Spleen (tissue), 7 donors: ENCODE measurements around the gene CMTM7.

Source experiments
- CTCF ChIP-seq, 11 experiments: fragments of 200-600 bp in 7 of 11; fragments of 450-650 bp in 4 of 11; sonication (generic) in 4 of 11; IDR thresholded peaks in 8 of 11; conservative IDR thresholded peaks in 3 of 11; 1 replicate in 7 of 11; 2 replicates in 4 of 11; pipeline versions ENCODE4 v1.4.0 to v1.8.0; 2016 to 2021; ENCODE audit warnings: antibody characterized with exemption in 11 of 11, inconsistent platforms in 4 of 11, mild to moderate bottlenecking in 1 of 11
- POLR2A ChIP-seq, 3 donors: fragments of 450-650 bp; IDR thresholded peaks; one replicate each; pipeline ENCODE4 v1.5.1; 2017; ENCODE audit warnings: antibody characterized with exemption in 3 of 3, mild to moderate bottlenecking in 1 of 3
- donor health status: DM: no; HTN: no; CAD: no; lungs with moderate emphysema.
- donor health status: DM: no; HTN: no; CAD: no.
- donor health status: DM: no; HTN: no; CAD: no.

DNA sequence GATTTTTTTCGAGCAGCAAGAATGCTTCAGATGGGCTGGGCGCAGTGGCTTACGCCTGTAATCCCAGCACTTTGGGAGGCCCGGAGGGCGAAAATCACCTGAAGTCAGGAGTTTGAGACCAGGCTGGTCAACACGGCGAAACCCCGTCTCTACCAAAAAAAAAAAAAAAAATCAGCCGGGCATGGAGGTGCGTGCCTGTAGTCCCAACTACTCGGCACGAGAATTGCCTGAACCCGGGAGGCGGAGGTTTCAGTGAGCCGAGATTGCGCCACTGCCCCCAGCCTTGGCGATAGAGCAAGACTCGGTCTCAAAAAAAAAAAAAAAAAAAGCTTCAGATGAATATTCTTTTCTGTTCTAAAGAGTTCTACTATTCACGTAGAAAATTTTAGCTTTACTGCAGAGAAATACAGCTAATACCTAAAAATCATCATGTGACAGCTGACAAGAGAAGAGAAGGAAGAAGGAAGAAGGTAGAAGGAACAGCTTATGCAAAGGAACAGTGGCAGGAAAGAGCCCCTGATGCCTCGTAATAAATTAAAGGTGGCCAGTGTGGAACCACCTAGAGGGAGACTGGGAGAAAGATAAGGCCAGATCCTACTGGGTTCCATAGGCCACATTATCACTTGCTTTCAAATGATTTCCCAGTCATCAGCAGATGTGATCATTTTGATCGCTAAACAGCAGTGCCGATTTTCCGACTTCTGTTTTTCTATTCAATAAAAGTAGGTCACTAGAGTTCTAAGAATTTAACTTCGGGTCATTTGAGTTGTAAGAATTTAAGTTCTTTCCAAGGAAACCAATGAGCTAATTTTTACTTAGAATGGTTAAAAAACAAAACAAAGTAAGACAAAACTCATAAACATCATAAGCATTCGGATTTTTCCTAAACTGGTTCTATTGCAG is 109.5 kb downstream of the CMTM7 start:
- TF ChIP-seq CTCF (IDR thresholded peaks at IDR 0.05 in 8 of 11, conservative IDR thresholded peaks at IDR 0.05 in 3 of 11) = no peak
- TF ChIP-seq POLR2A (IDR thresholded peaks at IDR 0.05) = no peak
